Measurements from ENCODE around the gene LPIN1.
"Not testable (repeated sequence)": the region's sequence is repeated elsewhere in the genome, so short reads cannot be mapped to it uniquely, and the experiment has no call there.

LPIN1 gene

GRCh38 chr2:11839916-11840315, 93.5 kb downstream of the LPIN1 start:
- H3K27me3 ChIP-seq (replicated peaks; ENCODE audit: control insufficient read depth, insufficient read depth, low read length, poor library complexity, severe bottlenecking), result no peaks in the 10 kb centered on the region
- no peaks in the 10 kb centered on the region for H3K36me3 ChIP-seq (ENCODE audit: control insufficient read depth, insufficient read depth, low read length)
- H3K4me3 ChIP-seq (ENCODE audit: insufficient read depth, low read depth, low read length, poor library complexity, severe bottlenecking), result no peak overlapping the region
- H3K9me3 ChIP-seq (ENCODE audit: control insufficient read depth, low read length), result no peaks in the 10 kb centered on the region
- no peak for DNase-seq
- H3K4me1 ChIP-seq (ENCODE audit: control insufficient read depth, insufficient read depth, low read length, poor library complexity, severe bottlenecking), result no peaks in the 10 kb centered on the region
- H3K27ac ChIP-seq (ENCODE audit: insufficient read depth, low read length, poor library complexity, severe bottlenecking), result no peak overlapping the region

GRCh38 chr2:11842336-11842735, 95.9 kb downstream of the LPIN1 start:
- Histone ChIP-seq H3K36me3 (ENCODE audit: control insufficient read depth, insufficient read depth, low read length) (no peaks in the 10 kb centered on the region), H3K27ac (ENCODE audit: insufficient read depth, low read length, poor library complexity, severe bottlenecking) (no peak overlapping the region), H3K9me3 (ENCODE audit: control insufficient read depth, low read length) (no peaks in the 10 kb centered on the region), H3K4me3 (ENCODE audit: insufficient read depth, low read depth, low read length, poor library complexity, severe bottlenecking) (no peak overlapping the region), H3K4me1 (ENCODE audit: control insufficient read depth, insufficient read depth, low read length, poor library complexity, severe bottlenecking) (no peaks in the 10 kb centered on the region), H3K27me3 (replicated peaks; ENCODE audit: control insufficient read depth, insufficient read depth, low read length, poor library complexity, severe bottlenecking) (no peaks in the 10 kb centered on the region)
- no peak for DNase-seq

- H3K4me3 ChIP-seq (ENCODE audit: insufficient read depth, low read depth, low read length, poor library complexity, severe bottlenecking); H3K27ac ChIP-seq (ENCODE audit: insufficient read depth, low read length, poor library complexity, severe bottlenecking); H3K4me1 ChIP-seq (ENCODE audit: control insufficient read depth, insufficient read depth, low read length, poor library complexity, severe bottlenecking); H3K36me3 ChIP-seq (ENCODE audit: control insufficient read depth, insufficient read depth, low read length); H3K27me3 ChIP-seq (replicated peaks; ENCODE audit: control insufficient read depth, insufficient read depth, low read length, poor library complexity, severe bottlenecking); H3K9me3 ChIP-seq (ENCODE audit: control insufficient read depth, low read length); DNase-seq: not testable (repeated sequence)
Observed at GRCh38 chr2:11844798-11845197, 98.4 kb downstream of the LPIN1 start.

- H3K4me3 ChIP-seq (ENCODE audit: insufficient read depth, low read depth, low read length, poor library complexity, severe bottlenecking); H3K27me3 ChIP-seq (replicated peaks; ENCODE audit: control insufficient read depth, insufficient read depth, low read length, poor library complexity, severe bottlenecking); H3K36me3 ChIP-seq (ENCODE audit: control insufficient read depth, insufficient read depth, low read length); H3K27ac ChIP-seq (ENCODE audit: insufficient read depth, low read length, poor library complexity, severe bottlenecking); DNase-seq; H3K4me1 ChIP-seq (ENCODE audit: control insufficient read depth, insufficient read depth, low read length, poor library complexity, severe bottlenecking); H3K9me3 ChIP-seq (ENCODE audit: control insufficient read depth, low read length): not testable (repeated sequence)
Observed at GRCh38 chr2:11847935-11848334, 101.5 kb downstream of the LPIN1 start.

GRCh38 chr2:11850082-11850481, 103.7 kb downstream of the LPIN1 start:
- Histone ChIP-seq H3K4me3 (ENCODE audit: insufficient read depth, low read depth, low read length, poor library complexity, severe bottlenecking) (no peak overlapping the region), H3K4me1 (ENCODE audit: control insufficient read depth, insufficient read depth, low read length, poor library complexity, severe bottlenecking) (no peaks in the 10 kb centered on the region), H3K36me3 (ENCODE audit: control insufficient read depth, insufficient read depth, low read length) (no peaks in the 10 kb centered on the region), H3K9me3 (ENCODE audit: control insufficient read depth, low read length) (no peaks in the 10 kb centered on the region), H3K27ac (ENCODE audit: insufficient read depth, low read length, poor library complexity, severe bottlenecking) (no peak overlapping the region), H3K27me3 (replicated peaks; ENCODE audit: control insufficient read depth, insufficient read depth, low read length, poor library complexity, severe bottlenecking) (no peaks in the 10 kb centered on the region)
- DNase-seq, result no peak

- H3K9me3 ChIP-seq (ENCODE audit: control insufficient read depth, low read length), result no peaks in the 10 kb centered on the region
- H3K4me1 ChIP-seq (ENCODE audit: control insufficient read depth, insufficient read depth, low read length, poor library complexity, severe bottlenecking), result no peaks in the 10 kb centered on the region
Observed at GRCh38 chr2:11852526-11853196, 106.2 kb downstream of the LPIN1 start.

GRCh38 chr2:11853197-11853588, 106.8 kb downstream of the LPIN1 start:
- no peak for DNase-seq
- Histone ChIP-seq H3K36me3 (ENCODE audit: control insufficient read depth, insufficient read depth, low read length) (no peaks in the 10 kb centered on the region), H3K9me3 (ENCODE audit: control insufficient read depth, low read length) (no peaks in the 10 kb centered on the region), H3K27me3 (replicated peaks; ENCODE audit: control insufficient read depth, insufficient read depth, low read length, poor library complexity, severe bottlenecking) (no peaks in the 10 kb centered on the region), H3K4me1 (ENCODE audit: control insufficient read depth, insufficient read depth, low read length, poor library complexity, severe bottlenecking) (no peaks in the 10 kb centered on the region), H3K4me3 (ENCODE audit: insufficient read depth, low read depth, low read length, poor library complexity, severe bottlenecking) (no peak overlapping the region), H3K27ac (ENCODE audit: insufficient read depth, low read length, poor library complexity, severe bottlenecking) (no peak overlapping the region)

More at GRCh38 chr2:11852526-11853196, 106.2 kb downstream of the LPIN1 start:
- H3K27ac ChIP-seq (ENCODE audit: insufficient read depth, low read length, poor library complexity, severe bottlenecking), result no peak overlapping the region
- no peaks in the 10 kb centered on the region for H3K27me3 ChIP-seq (replicated peaks; ENCODE audit: control insufficient read depth, insufficient read depth, low read length, poor library complexity, severe bottlenecking)
- DNase-seq, result no peak
- no peaks in the 10 kb centered on the region for H3K36me3 ChIP-seq (ENCODE audit: control insufficient read depth, insufficient read depth, low read length)
- H3K4me3 ChIP-seq (ENCODE audit: insufficient read depth, low read depth, low read length, poor library complexity, severe bottlenecking), result no peak overlapping the region

- no peaks in the 10 kb centered on the region for H3K4me1 ChIP-seq (ENCODE audit: control insufficient read depth, insufficient read depth, low read length, poor library complexity, severe bottlenecking)
- no peak overlapping the region for H3K4me3 ChIP-seq (ENCODE audit: insufficient read depth, low read depth, low read length, poor library complexity, severe bottlenecking)
- no peaks in the 10 kb centered on the region for H3K27me3 ChIP-seq (replicated peaks; ENCODE audit: control insufficient read depth, insufficient read depth, low read length, poor library complexity, severe bottlenecking)
- H3K27ac ChIP-seq (ENCODE audit: insufficient read depth, low read length, poor library complexity, severe bottlenecking), result no peak overlapping the region
- H3K9me3 ChIP-seq (ENCODE audit: control insufficient read depth, low read length), result no peaks in the 10 kb centered on the region
- no peaks in the 10 kb centered on the region for H3K36me3 ChIP-seq (ENCODE audit: control insufficient read depth, insufficient read depth, low read length)
- no peak for DNase-seq
Observed at GRCh38 chr2:11855064-11855760, 108.8 kb downstream of the LPIN1 start.

GRCh38 chr2:11856095-11856494, 109.7 kb downstream of the LPIN1 start:
- Histone ChIP-seq H3K27me3 (replicated peaks; ENCODE audit: control insufficient read depth, insufficient read depth, low read length, poor library complexity, severe bottlenecking) (no peaks in the 10 kb centered on the region), H3K9me3 (ENCODE audit: control insufficient read depth, low read length) (no peaks in the 10 kb centered on the region), H3K4me3 (ENCODE audit: insufficient read depth, low read depth, low read length, poor library complexity, severe bottlenecking) (no peak overlapping the region), H3K27ac (ENCODE audit: insufficient read depth, low read length, poor library complexity, severe bottlenecking) (no peak overlapping the region), H3K4me1 (ENCODE audit: control insufficient read depth, insufficient read depth, low read length, poor library complexity, severe bottlenecking) (no peaks in the 10 kb centered on the region), H3K36me3 (ENCODE audit: control insufficient read depth, insufficient read depth, low read length) (no peaks in the 10 kb centered on the region)
- DNase-seq, result no peak

- no peaks in the 10 kb centered on the region for H3K4me1 ChIP-seq (ENCODE audit: control insufficient read depth, insufficient read depth, low read length, poor library complexity, severe bottlenecking)
- no peak overlapping the region for H3K4me3 ChIP-seq (ENCODE audit: insufficient read depth, low read depth, low read length, poor library complexity, severe bottlenecking)
- H3K9me3 ChIP-seq (ENCODE audit: control insufficient read depth, low read length), result no peaks in the 10 kb centered on the region
Observed at GRCh38 chr2:11858883-11859282, 112.5 kb downstream of the LPIN1 start.

More at GRCh38 chr2:11858883-11859282, 112.5 kb downstream of the LPIN1 start:
- Histone ChIP-seq H3K27me3 (replicated peaks; ENCODE audit: control insufficient read depth, insufficient read depth, low read length, poor library complexity, severe bottlenecking) (no peaks in the 10 kb centered on the region), H3K36me3 (ENCODE audit: control insufficient read depth, insufficient read depth, low read length) (no peaks in the 10 kb centered on the region), H3K27ac (ENCODE audit: insufficient read depth, low read length, poor library complexity, severe bottlenecking) (no peak overlapping the region)
- no peak for DNase-seq
